Activated CD4-positive, alpha-beta T cell treated with anti-CD3 and anti-CD28 coated beads, Interleukin-2, Interleukin-6, amounts not matched to agents 100 ng/mL and 50 ng/mL, durations not matched to agents 16 hours and 8 hours (primary cell): ENCODE data around the gene PGD.
"Not testable (repeated sequence)": the region's sequence is repeated elsewhere in the genome, so short reads cannot be mapped to it uniquely, and the experiment has no call there.

ENCODE experiments used
- DNase-seq: peaks from one replicate; pipeline ENCODE4 v3.0.0-alpha.2; 2020

The PGD gene

DNA sequence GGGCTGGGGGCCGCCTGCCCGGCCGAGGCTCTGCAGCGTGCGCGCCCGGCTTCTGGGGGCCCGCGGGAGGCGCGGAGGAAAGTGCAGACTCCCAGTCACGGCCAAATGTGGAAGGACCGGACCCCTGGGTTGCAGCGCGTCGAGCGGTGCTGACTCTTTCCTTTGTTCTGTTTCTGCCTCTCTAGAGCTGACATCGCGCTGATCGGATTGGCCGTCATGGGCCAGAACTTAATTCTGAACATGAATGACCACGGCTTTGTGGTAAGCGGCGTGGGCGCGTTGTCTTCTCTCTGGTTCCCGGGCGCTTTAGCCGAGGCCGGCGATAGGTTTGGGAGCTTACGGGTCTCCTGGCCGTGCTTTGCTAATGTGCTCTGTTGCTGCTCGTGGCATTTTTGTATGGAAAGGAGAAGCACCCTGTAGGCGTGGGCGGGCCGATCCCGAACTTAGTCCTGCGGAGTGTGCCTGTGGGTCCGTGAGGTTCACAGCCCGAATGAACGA lies 629 bp downstream of the PGD start:
- DNase-seq, result no peak

DNA sequence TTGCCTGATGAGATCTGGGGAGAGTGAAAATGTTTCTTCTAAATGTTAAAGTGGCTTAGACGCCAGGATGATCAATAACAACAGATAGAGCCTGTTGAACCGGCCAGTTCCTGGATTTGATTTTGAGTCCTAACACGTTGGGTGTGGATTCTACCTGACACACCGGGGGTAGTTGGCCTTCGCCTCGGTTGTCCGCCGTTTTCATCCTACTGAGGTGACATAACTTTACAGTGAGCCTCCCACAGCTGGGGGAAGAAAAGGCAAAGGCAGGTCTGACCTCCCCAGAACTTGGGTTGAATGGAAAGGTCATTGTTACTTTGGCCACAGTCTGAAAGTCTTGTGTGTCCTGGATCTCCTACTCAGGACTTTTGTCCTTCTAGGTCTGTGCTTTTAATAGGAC lies 1.1 kb downstream of the PGD start:
- DNase-seq, result no peak

DNA sequence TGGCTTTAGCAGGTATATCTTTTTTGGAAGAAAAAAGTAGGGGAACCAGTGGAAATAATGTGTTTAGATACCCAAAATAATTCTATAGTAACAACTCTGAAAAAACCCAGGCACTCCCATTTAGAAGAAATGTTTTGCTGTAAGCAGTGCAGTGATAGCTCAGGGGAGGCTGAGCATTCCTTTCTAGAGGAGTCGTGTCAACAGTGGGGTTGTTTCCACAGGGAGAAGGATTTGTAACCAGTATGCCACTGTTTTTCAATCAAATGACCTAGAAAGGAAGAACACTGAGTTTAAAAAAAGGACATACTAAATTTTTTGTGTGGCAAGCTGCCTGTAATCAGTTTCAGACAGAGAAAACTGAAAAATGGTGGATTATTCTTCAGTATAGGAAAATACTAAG lies 2.4 kb downstream of the PGD start:
- no peak for DNase-seq

DNA sequence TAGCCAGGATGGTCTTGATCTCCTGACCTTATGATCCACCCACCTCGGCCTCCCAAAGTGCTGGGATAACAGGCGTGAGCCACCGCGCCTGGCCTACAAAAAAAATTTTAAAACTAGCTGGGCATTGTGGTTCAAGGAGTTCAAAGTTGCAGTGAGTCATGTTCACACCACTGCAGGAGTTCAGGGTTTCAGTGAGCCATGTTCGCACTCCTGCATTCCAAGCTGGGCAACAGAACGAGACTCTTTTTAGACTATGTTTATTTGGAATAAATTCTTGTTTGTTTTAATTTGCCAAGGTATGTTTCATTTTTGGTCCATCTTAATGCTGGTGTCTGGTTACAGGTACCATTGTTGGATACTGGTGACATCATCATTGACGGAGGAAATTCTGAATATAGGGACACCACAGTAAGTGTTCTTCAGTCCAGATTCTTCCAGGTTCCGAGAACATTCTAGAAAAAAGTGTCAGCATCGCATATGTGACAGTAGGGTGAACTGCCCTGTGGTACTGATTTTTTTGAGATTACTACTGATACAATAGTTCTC lies 3.9 kb downstream of the PGD start:
- peak; percentile 11 for DNase-seq

DNA sequence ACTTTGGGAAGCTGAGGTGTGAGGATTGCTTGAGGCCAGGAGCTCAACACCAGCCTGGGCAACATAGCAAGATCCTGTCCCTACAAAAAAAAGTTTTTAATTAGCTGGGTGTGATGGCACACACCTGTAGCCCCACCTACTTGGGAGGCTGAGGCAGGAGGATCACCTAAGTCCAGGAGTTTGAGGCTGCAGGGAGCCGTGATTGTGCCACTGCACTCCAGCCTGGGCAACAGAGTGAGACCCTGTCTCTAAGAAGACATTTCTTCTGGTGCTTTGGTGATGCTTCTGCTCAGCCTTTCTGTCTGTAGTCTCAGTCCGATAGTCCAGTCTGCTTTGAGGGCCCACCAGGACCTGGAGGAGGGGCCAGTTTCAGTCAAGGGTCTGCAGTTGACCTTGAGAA lies 8.3 kb downstream of the PGD start:
- DNase-seq, result no peak

DNA sequence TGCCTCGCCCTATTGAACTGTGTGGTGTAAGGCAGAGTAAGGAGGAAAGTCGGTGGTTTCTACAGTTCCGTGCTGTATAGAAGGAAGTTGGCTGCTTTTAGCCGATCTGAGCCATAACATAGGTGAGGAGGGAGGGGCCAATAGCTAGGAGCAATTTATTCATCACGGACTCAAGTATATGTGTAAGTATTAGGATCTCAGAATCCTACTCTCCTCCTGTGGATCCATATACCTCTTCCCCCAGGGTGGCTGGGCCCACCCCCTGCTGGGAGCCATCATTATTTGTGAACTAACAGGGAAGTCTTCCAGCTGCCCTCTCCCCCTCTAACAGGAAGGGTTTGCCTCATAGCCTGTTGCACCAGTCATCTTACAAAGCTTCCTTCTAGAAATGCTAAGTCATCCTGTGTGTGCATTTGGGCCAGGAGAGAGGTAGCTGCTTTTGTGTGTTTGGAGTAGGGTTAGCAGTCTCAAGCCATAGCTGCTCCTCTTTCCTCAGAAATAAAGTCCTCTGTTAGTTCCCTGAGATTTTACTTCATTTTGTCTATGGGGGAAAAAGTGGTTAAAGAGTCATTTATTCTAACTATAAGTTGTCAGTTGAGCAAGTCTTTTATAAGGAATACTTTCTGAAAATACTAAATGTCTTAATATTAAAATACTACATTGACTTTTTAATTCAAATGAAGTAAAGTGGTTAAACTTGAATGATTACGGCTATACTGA lies 16.5 kb downstream of the PGD start:
- peak; percentile 49 for DNase-seq

DNA sequence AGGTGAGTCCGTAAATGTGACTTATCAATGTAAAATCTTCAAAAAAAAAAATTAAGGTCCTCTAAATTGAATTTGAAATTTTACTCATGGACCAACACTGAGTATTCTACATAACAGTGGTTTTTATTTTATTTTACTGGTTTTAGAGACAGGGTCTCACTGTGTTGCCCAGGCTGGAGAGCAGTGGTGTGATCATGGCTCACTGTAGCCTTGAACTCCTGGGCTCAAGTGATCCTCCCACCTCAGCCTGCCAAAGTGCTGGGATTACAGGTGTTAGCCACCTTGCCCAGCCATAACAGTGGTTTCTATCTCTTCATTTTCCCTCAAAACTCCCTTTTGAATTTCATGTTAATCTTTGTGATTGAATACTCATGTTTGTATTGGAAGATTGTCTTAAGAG lies 17.1 kb downstream of the PGD start:
- not testable (repeated sequence) for DNase-seq

DNA sequence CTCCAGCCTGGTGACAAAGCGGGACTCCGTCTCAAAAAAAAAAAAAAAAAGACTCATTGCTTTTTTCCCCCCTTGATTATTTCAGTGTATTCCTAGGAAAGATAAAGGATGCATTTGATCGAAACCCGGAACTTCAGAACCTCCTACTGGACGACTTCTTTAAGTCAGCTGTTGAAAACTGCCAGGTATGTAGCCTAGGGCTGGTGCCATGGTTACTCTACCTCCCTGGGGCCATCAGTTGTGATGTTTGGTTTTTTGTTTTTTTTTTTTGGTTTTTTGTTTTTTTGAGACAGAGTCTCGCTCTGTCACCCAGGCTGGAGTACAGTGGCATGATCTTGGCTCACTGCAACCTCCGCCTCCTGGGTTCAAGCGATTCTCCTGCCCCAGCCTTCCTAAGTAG lies 19.9 kb downstream of the PGD start:
- not testable (repeated sequence) for DNase-seq

DNA sequence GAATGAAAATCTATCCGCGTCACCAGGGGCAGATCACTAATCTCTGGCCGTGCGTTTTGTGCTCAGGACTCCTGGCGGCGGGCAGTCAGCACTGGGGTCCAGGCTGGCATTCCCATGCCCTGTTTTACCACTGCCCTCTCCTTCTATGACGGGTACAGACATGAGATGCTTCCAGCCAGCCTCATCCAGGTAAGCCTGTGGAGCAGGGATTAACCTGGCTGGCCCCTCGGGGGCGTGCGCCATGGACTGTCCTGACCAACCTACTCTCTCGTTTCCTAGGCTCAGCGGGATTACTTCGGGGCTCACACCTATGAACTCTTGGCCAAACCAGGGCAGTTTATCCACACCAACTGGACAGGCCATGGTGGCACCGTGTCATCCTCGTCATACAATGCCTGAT lies 20.5 kb downstream of the PGD start:
- no peak for DNase-seq

DNA sequence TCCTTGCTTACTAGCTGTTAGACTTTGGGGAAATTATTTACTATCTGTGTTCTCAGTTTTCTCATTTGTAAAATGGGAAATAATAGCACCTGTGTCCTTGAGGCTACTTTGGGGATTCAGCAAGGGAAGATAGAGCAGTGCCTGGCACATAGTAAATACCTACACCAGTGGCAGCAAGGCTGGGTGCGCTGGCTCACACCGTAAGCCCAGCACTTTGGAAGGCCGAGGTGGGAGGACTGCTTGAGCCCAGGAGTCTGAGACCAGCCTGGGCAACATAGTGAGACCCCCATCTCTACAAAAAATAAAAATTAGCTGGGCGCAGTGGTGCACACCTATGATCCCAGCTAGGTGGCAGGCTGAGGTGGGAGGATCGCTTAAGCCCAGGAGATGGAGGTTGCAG lies 22.8 kb downstream of the PGD start:
- DNase-seq, result no peak

DNA sequence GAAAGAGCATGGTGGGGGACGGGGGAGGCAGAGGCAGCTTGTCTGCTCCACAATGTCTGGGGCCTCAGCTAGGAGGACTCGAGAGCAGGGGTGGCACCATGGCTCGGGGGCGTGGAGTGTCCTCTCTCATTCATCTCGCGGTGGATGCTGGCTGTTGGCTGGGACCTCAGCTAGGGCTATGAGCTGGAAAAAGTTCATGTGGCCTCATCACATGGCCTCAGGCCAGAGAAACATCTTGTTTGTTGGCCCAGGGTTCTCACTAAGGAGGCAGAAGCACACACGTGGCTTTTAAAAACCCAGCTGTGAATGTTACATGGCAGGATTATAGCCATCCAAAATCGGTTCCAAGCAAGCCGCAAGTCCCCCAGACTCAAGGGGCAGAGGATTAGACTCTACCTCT lies 25.2 kb downstream of the PGD start:
- no peak for DNase-seq

DNA sequence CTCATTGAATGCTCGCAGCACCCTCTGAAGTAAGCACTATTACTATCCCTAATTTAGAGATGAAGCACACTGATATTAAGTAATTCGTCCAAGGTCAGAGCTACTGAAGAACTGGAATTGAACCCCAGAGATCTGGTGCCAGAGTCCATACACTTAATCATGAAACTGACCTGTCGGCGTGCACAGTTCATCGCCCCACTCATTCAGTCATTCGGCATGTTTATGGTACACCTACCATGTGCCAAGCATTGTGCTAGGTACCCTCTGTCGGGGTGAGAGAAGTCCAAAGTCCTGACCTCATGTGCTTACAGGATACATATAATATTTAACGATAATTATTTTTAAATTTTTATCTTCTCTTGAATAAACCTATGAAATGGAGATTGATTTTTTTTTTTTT lies 25.8 kb downstream of the PGD start:
- no peak for DNase-seq

DNA sequence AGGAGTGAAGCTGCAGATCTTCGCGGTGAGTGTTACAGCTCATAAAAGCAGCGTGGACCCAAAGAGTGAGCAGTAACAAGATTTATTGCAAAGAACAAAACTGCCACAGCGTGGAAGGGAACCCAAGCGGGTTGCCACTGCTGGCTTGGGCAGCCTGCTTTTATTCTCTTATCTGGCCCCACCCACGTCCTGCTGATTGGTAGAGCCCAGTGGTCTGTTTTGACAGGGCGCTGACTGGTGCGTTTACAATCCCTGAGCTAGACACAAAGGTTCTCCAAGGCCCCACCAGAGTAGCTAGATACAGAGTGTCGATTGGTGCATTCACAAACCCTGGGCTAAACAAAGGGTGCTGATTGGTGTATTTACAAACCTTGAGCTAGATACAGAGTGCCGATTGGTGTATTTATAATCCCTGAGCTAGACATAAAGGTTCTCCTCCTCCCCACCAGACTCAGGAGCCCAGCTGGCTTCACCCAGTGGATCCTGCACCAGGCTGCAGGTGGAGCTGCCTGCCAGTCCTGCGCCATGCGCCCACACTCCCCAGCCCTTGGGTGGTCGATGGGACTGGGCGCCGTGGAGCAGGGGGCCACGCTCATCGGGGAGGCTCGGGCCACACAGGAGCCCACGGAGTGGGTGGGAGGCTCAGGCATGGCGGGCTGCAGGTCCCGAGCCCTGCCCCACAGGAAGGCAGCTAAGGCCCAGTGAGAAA lies 27.1 kb downstream of the PGD start:
- not testable (repeated sequence) for DNase-seq

DNA sequence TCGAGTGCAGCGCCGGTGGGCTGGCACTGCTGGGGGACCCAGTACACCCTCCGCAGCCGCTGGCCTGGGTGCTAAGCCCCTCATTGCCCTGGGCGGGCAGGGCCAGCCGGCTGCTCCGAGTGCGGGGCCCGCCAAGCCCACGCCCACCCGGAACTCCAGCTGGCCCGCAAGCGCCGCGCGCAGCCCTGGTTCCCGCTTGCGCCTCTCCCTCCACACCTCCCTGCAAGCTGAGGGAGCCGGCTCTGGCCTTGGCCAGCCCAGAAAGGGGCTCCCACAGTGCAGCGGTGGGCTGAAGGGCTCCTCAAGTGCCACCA lies 27.6 kb downstream of the PGD start:
- not testable (repeated sequence) for DNase-seq

DNA sequence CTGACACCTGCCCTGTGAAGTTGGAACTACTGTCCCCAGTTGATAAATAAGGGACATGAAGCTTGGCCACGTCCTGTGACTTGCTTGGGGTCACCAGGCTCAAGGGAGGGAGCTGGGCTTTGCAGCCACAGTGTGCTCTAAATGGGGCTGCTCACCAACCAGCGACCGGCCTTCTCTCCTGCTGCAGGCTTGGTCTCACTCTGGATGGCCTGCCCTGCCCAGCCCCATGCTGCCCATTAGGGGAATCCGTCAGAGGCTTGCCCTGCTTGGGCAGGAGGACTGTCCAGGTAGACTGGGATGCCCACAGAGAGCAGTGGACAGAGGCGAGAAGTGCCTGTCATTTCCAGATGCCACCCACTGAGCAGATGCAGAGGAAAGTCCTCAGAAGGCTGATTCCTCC lies 30.1 kb downstream of the PGD start:
- no peak for DNase-seq

DNA sequence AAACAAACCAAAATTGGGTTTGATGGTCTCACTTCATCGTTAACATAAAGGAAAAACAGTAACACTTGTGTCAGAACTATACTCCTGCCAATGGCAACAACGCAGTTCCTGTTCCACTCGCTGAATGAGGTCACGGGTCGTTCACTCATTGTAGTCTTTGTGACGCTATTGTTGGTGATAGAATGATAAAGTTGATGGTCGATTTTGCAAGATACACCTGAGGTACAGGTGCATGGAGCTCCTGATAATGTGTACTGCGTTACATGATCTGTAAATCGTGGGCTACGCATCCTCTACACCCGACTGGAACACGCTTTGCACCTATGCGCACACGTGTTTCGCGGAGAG lies 31.0 kb downstream of the PGD start:
- DNase-seq, result peak; percentile 45

DNA sequence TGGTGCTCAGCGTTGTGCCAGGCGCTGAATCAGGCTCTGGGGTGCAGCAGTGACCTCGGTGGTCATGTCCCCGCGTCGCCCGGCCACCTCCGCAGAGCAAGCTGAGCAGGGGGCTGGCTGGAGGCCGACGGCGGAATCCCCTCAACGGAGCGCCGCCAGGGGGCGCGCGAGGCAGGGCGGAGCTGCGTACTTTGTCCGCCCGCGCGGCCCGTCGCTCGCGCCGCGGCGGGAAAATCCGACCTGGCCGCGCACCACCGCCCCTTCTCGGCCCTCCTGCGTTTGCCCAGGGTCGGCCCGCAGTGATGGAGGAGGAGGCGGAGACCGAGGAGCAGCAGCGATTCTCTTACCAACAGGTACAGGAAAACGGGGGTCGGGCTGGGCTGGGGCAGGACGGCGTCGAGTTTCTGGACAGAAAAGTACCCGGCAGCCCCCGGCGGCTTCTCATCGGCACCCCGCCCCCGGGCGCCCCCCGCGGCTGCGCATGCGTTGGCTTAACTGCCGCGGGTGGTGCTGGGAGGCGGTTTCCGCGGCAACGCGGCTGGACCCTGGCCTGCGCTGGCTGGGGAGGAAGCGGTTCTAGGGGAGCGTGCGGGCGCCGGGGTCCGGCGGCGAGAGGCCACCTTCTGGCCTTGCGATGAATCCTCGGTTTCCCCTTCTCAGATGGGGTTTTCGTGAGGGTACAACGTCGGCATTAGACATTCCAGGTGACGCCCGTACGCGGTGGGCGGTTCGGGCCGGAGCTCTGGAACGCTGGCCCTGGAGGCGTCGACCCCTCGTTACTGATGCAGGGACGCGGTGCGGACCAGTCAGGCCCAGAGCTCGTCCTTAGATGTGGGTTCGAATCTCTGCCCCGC lies 31.6 kb downstream of the PGD start, which contains the start of gene CENPS:
TSS of gene CENPS (plus strand) at position 218 of the 854 bp plus-strand sequence. CDS start at position 303, 85 bp downstream.
- peak; percentile 95 for DNase-seq

DNA sequence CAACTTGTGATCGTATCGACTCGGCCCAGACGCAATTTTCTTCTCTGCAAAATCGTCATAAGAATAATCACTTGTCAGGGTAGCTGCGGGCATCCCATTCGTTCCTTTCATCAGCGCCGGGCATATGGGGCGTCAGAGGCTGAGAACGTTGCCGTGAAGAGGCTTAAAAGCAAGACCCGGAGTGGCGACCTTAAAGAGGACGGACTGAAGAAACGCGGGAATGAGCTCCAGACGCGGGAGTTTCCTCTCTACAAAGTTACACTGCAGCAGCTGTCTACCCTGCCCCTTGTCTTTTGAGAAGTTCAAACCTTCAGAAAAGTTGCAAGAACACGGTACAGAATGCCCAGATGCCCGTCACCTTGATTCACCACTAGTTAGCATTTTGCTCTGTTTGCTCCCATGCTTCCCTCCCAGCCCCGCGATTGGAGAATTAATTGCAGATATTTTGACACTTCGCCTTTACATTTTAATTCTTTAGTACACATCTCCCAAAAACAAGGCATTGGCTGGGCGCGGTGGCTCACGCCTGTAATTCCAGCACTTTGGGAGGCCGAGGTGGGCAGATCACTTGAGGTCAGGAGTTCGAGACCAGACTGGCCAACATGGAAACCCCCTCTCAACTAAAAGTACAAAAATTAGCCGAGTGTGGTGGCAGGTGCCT lies 32.3 kb downstream of the PGD start:
- DNase-seq, result peak; percentile 20

DNA sequence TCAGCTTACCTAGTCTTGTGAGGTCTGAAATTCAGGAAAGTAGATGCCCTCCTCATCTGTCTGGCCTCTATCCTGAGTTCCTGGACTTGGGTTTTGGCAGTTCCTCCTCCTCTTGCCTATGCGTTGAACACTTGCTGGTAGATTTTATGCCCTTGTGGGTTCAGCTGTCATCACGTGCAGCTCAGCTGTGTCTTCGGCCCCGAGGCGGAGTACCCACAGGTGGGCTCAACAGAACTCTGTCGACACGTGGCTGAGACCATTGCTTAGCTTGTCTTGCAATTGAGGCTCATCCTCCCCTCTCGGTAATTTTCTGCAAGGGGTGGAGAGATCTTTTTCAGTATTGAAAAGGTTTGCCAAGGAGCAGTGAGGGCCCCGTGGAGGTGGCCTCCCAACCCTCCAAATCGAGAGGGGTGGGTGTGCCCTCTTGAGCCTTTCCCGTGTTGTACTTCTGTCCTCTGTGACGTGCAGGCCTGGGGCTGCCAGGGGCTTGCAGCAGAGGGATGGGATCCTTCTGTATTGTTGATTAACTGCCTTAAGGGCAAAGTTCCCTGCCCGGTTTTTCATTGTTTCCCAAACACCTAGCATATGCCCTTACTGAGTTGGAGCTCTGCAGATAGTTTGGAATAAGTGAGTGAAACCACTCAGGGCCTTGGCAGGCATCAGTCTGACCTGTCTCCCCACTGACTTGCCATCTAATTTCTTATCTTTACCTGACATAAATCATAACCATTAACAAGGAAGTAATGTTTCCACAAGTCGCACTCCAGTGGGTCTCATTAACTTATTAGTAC lies 34.2 kb downstream of the PGD start:
- DNase-seq, result no peak

DNA sequence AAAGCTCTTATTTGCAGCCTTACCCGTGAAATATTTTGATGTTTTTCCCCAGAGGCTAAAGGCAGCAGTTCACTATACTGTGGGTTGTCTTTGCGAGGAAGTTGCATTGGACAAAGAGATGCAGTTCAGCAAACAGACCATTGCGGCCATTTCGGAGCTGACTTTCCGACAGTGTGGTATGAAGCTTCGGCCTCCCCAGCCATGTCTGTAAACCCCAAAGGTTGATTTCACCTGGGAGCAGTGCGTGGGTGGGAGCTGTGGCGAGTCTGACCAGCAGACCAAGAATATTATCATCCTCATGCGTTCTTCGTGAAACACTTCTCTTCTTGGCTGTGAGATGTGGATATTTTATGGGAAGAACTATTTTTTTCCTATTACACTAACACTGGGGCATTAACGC lies 34.9 kb downstream of the PGD start:
- DNase-seq, result no peak

DNA sequence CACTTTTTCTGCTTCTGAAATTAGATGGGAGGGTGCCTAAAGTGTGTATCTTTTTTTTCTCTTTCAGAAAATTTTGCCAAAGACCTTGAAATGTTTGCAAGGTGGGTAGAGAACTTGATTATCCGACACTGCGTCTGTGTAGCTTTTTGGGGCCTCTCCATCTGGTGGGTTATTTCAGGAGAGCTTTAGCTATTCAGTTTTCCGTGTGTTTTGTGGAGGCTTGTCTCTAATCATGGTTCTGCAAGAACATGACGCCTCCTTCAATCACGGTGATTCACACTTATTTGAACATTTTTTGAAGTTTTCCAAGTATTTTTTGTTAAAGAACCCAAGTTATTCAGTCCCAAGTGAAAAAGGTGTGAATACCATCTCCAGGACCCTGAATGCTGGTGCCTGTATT lies 35.7 kb downstream of the PGD start:
- DNase-seq, result no peak

DNA sequence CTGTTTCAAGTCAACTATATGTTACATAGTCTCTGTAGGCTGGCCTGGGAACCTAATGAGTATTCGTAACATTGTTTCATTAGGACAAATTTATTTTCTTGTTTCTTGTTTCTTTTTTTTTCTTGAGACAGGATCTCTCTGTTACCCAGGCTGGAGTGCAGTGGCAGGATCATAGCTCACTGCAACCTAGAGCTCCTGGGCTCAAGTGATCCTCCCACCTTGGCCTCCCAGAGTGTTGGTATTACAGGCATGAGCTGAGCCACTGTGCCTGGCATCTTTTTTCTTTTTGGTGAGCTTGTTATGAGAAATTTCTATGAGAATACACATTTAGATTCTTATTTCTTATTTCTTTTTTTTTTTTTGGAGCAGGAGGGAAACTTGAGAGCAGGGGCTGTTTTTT lies 38.2 kb downstream of the PGD start:
- no peak for DNase-seq
